GM23338 (cell line): Measurements from ENCODE around the gene SRCAP. TPM values are rescaled to one million over a fixed set of nuclear protein-coding genes. Genes with fewer than 3 reads are reported as not detected.

Experiments
- ATAC-seq: fragments of 200-7000 bp; cut with Tn5 transposase; 3 replicates; pipeline ENCODE4 v1.9.1; 2020
- DNase-seq: peaks from one replicate; pipeline ENCODE4 v3.0.0-alpha.2; 2015; ENCODE audit warnings: low spot score
- H2AFZ ChIP-seq: fragments of 200-600 bp; sonication (generic); 2 replicates; pipeline ENCODE4 v1.8.0; 2016; ENCODE audit warnings: antibody characterized with exemption, mild to moderate bottlenecking, moderate library complexity
- H3F3A ChIP-seq: fragments of 200-600 bp; sonication (generic); replicated peaks from 2 replicates; pipeline ENCODE4 v1.8.0; 2017; ENCODE audit warnings: antibody characterized with exemption, mixed run types, low read depth
- H3K27ac ChIP-seq: fragments of 200-600 bp; sonication (generic); 2 replicates; pipeline ENCODE4 v1.6.1; 2016; ENCODE audit warnings: low read depth
- H3K27me3 ChIP-seq: fragments of 200-600 bp; sonication (generic); 2 replicates; pipeline ENCODE4 v1.8.0; 2016; ENCODE audit warnings: mild to moderate bottlenecking, mixed run types, moderate library complexity; ENCODE audit not compliant: insufficient read depth
- H3K36me3 ChIP-seq: fragments of 200-600 bp; sonication (generic); 2 replicates; pipeline ENCODE4 v1.8.0; 2016; ENCODE audit warnings: mild to moderate bottlenecking; ENCODE audit not compliant: insufficient read depth
- H3K4me1 ChIP-seq: fragments of 200-600 bp; sonication (generic); 2 replicates; pipeline ENCODE4 v1.8.0; 2016; ENCODE audit warnings: mild to moderate bottlenecking, moderate library complexity; ENCODE audit not compliant: insufficient read depth
- H3K4me2 ChIP-seq: fragments of 200-600 bp; sonication (generic); 2 replicates; pipeline ENCODE4 v1.7.1; 2017; ENCODE audit warnings: mixed run types
- H3K4me3 ChIP-seq: fragments of 200-600 bp; sonication (generic); 2 replicates; pipeline ENCODE4 v1.6.1; 2016; ENCODE audit warnings: mixed run types
- H3K79me2 ChIP-seq: fragments of 200-600 bp; sonication (generic); replicated peaks from 2 replicates; pipeline ENCODE4 v1.8.0; 2017; ENCODE audit warnings: mild to moderate bottlenecking; ENCODE audit not compliant: insufficient read depth
- H3K9me2 ChIP-seq: fragments of 200-600 bp; sonication (generic); 2 replicates; pipeline ENCODE4 v1.8.0; 2017; ENCODE audit not compliant: insufficient read depth
- H4K20me1 ChIP-seq: fragments of 200-600 bp; sonication (generic); replicated peaks from 2 replicates; pipeline ENCODE4 v1.8.0; 2017; ENCODE audit warnings: mild to moderate bottlenecking; ENCODE audit not compliant: insufficient read depth
- H3K27ac Mint-ChIP-seq: 2 replicates; pipeline ENCODE4 v1.8.0; 2020; ENCODE audit warnings: inconsistent platforms, mild to moderate bottlenecking, moderate library complexity, mixed read lengths
- H3K27me3 Mint-ChIP-seq: 3 replicates; pipeline ENCODE4 v1.8.0; 2022; ENCODE audit warnings: low read depth, mild to moderate bottlenecking, moderate library complexity, mixed read lengths, inconsistent platforms; ENCODE audit not compliant: insufficient read depth, poor library complexity
- H3K36me3 Mint-ChIP-seq: 3 replicates; pipeline ENCODE4 v1.8.0; 2021; ENCODE audit warnings: low read depth, mild to moderate bottlenecking, inconsistent platforms, moderate library complexity, mixed read lengths
- H3K4me1 Mint-ChIP-seq: 3 replicates; pipeline ENCODE4 v1.8.0; 2020; ENCODE audit warnings: mild to moderate bottlenecking, inconsistent platforms, mixed read lengths
- H3K4me3 Mint-ChIP-seq: 3 replicates; pipeline ENCODE4 v1.8.0; 2021; ENCODE audit warnings: moderate library complexity, mild to moderate bottlenecking, inconsistent platforms, mixed read lengths
- H3K9me3 Mint-ChIP-seq: 3 replicates; pipeline ENCODE4 v1.8.0; 2020; ENCODE audit warnings: moderate library complexity, mild to moderate bottlenecking, inconsistent platforms, mixed read lengths
- CTCF ChIP-seq, 2 experiments: fragments of 200-600 bp in 1 of 2; sonication (generic) in 1 of 2; conservative IDR thresholded peaks; 2 replicates each; pipeline versions ENCODE4 v1.5.1 to v1.6.1; 2016 to 2017; ENCODE audit warnings: antibody characterized with exemption in 2 of 2, low read depth in 2 of 2, mild to moderate bottlenecking in 2 of 2, moderate library complexity in 1 of 2
- ZNF462 ChIP-seq: fragments of 250-450 bp; sonication (Bioruptor Pico); IDR thresholded peaks from 2 replicates; pipeline ENCODE4 v1.5.0; 2020; ENCODE audit warnings: mild to moderate bottlenecking, moderate library complexity
- polyA plus RNA-seq: library from polyadenylated mRNA; unstranded; fragments of >200 nt; fragmentation: Nextera tagmentation; extraction: Ambion mirVana; gene quantifications from 2 replicates; pipeline ENCODE4 v1.2.1, GENCODE V29; 2016
- total RNA-seq: library from RNA; depleted of rRNA; stranded (reverse); fragments of >200 nt; shearing (Covaris generic); gene quantifications from 2 replicates; pipeline ENCODE4 v1.2.3, GENCODE V29; 2014

SRCAP gene
- total and polyA plus RNA-seq, 2 experiments from 2014 or later = 15.3 to 38.4 TPM

GRCh38 chr16:30669903-30670824 is 28.8 kb upstream of the SRCAP start:
- TF ChIP-seq ZNF462 (CRISPR knock-in tag) (no peak), CTCF (conservative IDR thresholded peaks at IDR 0.05; ENCODE audit: low read depth in 2 of 2) (peak; percentile 7 to 24; a peak in 1 of 4 replicates)
- Histone ChIP-seq H3K4me1 (no peaks in the 10 kb centered on the region), H3K36me3 (no peaks in the 10 kb centered on the region), H3F3A (no peaks in the 10 kb centered on the region), H3K27ac (no peak overlapping the region), H2AFZ (no peak overlapping the region), H4K20me1 (peaks cover 18% of the 10 kb centered on the region), H3K4me2 (no peak overlapping the region), H3K9me2 (no peaks in the 10 kb centered on the region), H3K27me3 (peaks cover 96% of the 10 kb centered on the region), H3K79me2 (no peaks in the 10 kb centered on the region), H3K4me3 (no peak overlapping the region)
- Mint-ChIP-seq H3K27ac (no peak overlapping the region), H3K4me1 (no peaks in the 10 kb centered on the region), H3K27me3 (peaks cover 83% of the 10 kb centered on the region), H3K36me3 (peaks cover 15% of the 10 kb centered on the region), H3K4me3 (no peak overlapping the region), H3K9me3 (peaks cover 4% of the 10 kb centered on the region; the same call in 1 of the 3 replicates)
- ATAC-seq (no peak), DNase-seq (no peak)
